ENCODE data around the gene RPL9.

DNA sequence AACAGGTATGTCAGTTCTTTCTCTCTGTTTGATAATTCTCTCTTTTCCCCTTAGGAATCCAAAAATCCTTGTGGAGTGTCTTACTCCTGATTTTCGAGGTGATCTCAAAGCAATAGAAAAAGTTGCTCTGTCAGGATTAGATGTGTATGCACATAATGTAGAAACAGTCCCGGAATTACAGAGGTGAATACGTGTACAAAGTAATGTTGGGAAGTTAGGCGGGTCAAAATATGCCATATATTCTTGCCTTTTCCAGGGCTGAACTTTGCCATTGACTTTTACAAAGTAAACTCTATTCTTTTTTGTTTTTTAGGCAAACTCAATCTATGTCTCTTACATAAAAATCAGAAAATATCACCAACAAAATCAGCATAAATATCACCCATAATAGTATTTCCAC, 8.7 kb upstream of the RPL9 start:
- TF ChIP-seq, protein P1, sequence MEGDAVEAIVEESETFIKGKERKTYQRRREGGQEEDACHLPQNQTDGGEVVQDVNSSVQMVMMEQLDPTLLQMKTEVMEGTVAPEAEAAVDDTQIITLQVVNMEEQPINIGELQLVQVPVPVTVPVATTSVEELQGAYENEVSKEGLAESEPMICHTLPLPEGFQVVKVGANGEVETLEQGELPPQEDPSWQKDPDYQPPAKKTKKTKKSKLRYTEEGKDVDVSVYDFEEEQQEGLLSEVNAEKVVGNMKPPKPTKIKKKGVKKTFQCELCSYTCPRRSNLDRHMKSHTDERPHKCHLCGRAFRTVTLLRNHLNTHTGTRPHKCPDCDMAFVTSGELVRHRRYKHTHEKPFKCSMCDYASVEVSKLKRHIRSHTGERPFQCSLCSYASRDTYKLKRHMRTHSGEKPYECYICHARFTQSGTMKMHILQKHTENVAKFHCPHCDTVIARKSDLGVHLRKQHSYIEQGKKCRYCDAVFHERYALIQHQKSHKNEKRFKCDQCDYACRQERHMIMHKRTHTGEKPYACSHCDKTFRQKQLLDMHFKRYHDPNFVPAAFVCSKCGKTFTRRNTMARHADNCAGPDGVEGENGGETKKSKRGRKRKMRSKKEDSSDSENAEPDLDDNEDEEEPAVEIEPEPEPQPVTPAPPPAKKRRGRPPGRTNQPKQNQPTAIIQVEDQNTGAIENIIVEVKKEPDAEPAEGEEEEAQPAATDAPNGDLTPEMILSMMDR (IDR thresholded peaks at IDR 0.05): no peak
- TF ChIP-seq POLR2AphosphoS5 (IDR thresholded peaks at IDR 0.05): no peak
